Panc1 (cell line): ENCODE data around the gene WDR27. TPM values are rescaled to one million over a fixed set of nuclear protein-coding genes. Genes with fewer than 3 reads are reported as not detected.

Experiments used
- ATAC-seq: fragments of 200-7000 bp; cut with Tn5 transposase; 2 replicates; pipeline ENCODE4 v1.9.1; 2020; ENCODE audit warnings: mild to moderate bottlenecking, moderate library complexity
- BruUV-seq: library from RNA; stranded (reverse); fragments of 400-500 nt; replicated peaks from 2 replicates; lab custom pipeline; 2021; lab: Mats Ljungman, UMichigan
- CTCF ChIA-PET: fragments of 300-600 bp; sonication (Branson Sonifier 250); formaldehyde crosslinking; loops from one replicate; lab custom pipeline; 2022; ENCODE audit warnings: antibody characterized with exemption; lab: Charles Lee
- POLR2A ChIA-PET: fragments of 300-600 bp; sonication (Branson Sonifier 250); formaldehyde crosslinking; loops from one replicate; lab custom pipeline; 2022; ENCODE audit warnings: antibody characterized with exemption; lab: Charles Lee
- DNase-seq: peaks from one replicate; pipeline ENCODE4 v3.0.0-alpha.2; 2010; ENCODE audit warnings: low read depth, low spot score
- H3K27ac ChIP-seq: 2 replicates; pipeline ENCODE4 v1.5.1; 2011; ENCODE audit warnings: mild to moderate bottlenecking, low read length, inconsistent platforms
- H3K27me3 ChIP-seq: fragments of 200-500 bp; sonication (Bioruptor generic); 2 replicates; pipeline ENCODE4 v1.6.0; 2014; ENCODE audit warnings: low read length, inconsistent platforms; ENCODE audit not compliant: control insufficient read depth, insufficient read depth
- H3K36me3 ChIP-seq: fragments of 200-500 bp; sonication (Bioruptor generic); 2 replicates; pipeline ENCODE4 v1.5.1; 2014; ENCODE audit warnings: inconsistent platforms, mild to moderate bottlenecking, low read length, moderate library complexity; ENCODE audit not compliant: control insufficient read depth, insufficient read depth
- H3K4me1 ChIP-seq: 2 replicates; pipeline ENCODE4 v1.5.1; 2011; ENCODE audit warnings: inconsistent platforms, mild to moderate bottlenecking, low read length, moderate library complexity; ENCODE audit not compliant: control insufficient read depth, insufficient read depth
- H3K4me3 ChIP-seq, 2 experiments: 2 replicates each; pipeline ENCODE4 v1.5.1; 2011 to 2012; ENCODE audit warnings: low read depth in 2 of 2, low read length in 2 of 2, mild to moderate bottlenecking in 2 of 2, inconsistent platforms in 1 of 2, moderate library complexity in 1 of 2
- H3K9me3 ChIP-seq: fragments of 200-500 bp; sonication (Bioruptor generic); 2 replicates; pipeline ENCODE4 v1.5.1; 2014; ENCODE audit warnings: low read depth, mild to moderate bottlenecking, inconsistent platforms, low read length, moderate library complexity; ENCODE audit not compliant: control insufficient read depth, insufficient read depth
- POLR2AphosphoS5 ChIP-seq: IDR thresholded peaks from 2 replicates; pipeline ENCODE4 v1.6.1; 2012; ENCODE audit warnings: mild to moderate bottlenecking, low read depth, low read length, moderate library complexity
- SIN3A ChIP-seq: IDR thresholded peaks from 2 replicates; pipeline ENCODE4 v1.6.1; 2012; ENCODE audit warnings: low read depth, mild to moderate bottlenecking, low read length, moderate library complexity, borderline replicate concordance; ENCODE audit not compliant: insufficient read depth
- TCF7L2 ChIP-seq: IDR thresholded peaks from 2 replicates; pipeline ENCODE4 v1.6.1; 2011; ENCODE audit warnings: mild to moderate bottlenecking, low read depth, low read length, inconsistent platforms
- in situ Hi-C: cut with HindIII; loops from 2 replicates; pipeline ENCODE4 v1.10.0; 2016; ENCODE audit warnings: low sequenced_read_pairs, low pct_unique_long_range_greater_than_20kb
- intact Hi-C: fragments of 100-400 bp; cut with micrococcal nuclease; formaldehyde crosslinking; loops from one replicate; pipeline ENCODE4 v1.10.0; 2022; ENCODE audit not compliant: unreplicated experiment
- total RNA-seq: library from RNA; stranded (reverse); gene quantifications from one replicate; pipeline ENCODE4 v1.2.1, GENCODE V29; 2021; ENCODE audit not compliant: unreplicated experiment
- TF ChIP-seq, protein P1 (sequence below), 2 experiments: IDR thresholded peaks; 2 replicates each; pipeline ENCODE4 v1.6.1; 2011 to 2012; ENCODE audit warnings: low read depth in 2 of 2, control low read depth in 1 of 2, low read length in 1 of 2, mild to moderate bottlenecking in 1 of 2, moderate library complexity in 1 of 2; ENCODE audit not compliant: insufficient read depth in 1 of 2
- TF ChIP-seq, protein P2 (sequence below): fragments of 450-650 bp; IDR thresholded peaks from 2 replicates; pipeline ENCODE4 v1.5.1; 2017; ENCODE audit warnings: mild to moderate bottlenecking

Gene WDR27
- total RNA-seq, 1 experiment from 2014 or later = 56.3 TPM

DNA sequence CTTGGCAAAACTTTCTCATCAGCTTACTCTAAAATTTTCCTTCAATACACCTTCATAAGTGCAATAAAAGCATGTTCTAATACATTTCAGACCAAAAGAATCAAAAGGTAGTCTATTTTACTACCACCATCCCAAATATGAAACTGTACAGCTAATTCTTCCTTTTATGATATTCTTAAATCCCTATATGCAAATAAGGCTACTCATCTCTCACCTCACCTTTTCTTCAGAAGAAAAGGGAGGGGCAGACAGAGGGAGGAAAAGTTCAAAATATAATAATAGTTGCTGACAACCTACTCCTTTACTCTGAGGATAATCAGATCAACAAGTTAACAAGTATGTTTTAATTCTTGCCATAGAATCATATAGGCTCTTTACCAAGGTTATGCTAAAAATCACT, 7.5 kb upstream of the WDR27 start:
- H3K27me3 ChIP-seq = no peaks in the 10 kb centered on the region
- ATAC-seq (no peak), DNase-seq (no peak)
- no TSS peak for BruUV-seq
- H3K36me3 ChIP-seq = peaks cover 57% of the 10 kb centered on the region
- intact Hi-C loops (no loop called here), in situ Hi-C loops (no loop called here)
- no peaks in the 10 kb centered on the region for H3K9me3 ChIP-seq
- TF ChIP-seq TCF7L2 (no peak), SIN3A (no peak), POLR2AphosphoS5 (no peak)
- TF ChIP-seq, protein P1, sequence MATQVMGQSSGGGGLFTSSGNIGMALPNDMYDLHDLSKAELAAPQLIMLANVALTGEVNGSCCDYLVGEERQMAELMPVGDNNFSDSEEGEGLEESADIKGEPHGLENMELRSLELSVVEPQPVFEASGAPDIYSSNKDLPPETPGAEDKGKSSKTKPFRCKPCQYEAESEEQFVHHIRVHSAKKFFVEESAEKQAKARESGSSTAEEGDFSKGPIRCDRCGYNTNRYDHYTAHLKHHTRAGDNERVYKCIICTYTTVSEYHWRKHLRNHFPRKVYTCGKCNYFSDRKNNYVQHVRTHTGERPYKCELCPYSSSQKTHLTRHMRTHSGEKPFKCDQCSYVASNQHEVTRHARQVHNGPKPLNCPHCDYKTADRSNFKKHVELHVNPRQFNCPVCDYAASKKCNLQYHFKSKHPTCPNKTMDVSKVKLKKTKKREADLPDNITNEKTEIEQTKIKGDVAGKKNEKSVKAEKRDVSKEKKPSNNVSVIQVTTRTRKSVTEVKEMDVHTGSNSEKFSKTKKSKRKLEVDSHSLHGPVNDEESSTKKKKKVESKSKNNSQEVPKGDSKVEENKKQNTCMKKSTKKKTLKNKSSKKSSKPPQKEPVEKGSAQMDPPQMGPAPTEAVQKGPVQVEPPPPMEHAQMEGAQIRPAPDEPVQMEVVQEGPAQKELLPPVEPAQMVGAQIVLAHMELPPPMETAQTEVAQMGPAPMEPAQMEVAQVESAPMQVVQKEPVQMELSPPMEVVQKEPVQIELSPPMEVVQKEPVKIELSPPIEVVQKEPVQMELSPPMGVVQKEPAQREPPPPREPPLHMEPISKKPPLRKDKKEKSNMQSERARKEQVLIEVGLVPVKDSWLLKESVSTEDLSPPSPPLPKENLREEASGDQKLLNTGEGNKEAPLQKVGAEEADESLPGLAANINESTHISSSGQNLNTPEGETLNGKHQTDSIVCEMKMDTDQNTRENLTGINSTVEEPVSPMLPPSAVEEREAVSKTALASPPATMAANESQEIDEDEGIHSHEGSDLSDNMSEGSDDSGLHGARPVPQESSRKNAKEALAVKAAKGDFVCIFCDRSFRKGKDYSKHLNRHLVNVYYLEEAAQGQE (IDR thresholded peaks at IDR 0.05; ENCODE audit: insufficient read depth in 1 of 2, low read depth in 2 of 2, low read length in 1 of 2) = no peak
- TF ChIP-seq, protein P2, sequence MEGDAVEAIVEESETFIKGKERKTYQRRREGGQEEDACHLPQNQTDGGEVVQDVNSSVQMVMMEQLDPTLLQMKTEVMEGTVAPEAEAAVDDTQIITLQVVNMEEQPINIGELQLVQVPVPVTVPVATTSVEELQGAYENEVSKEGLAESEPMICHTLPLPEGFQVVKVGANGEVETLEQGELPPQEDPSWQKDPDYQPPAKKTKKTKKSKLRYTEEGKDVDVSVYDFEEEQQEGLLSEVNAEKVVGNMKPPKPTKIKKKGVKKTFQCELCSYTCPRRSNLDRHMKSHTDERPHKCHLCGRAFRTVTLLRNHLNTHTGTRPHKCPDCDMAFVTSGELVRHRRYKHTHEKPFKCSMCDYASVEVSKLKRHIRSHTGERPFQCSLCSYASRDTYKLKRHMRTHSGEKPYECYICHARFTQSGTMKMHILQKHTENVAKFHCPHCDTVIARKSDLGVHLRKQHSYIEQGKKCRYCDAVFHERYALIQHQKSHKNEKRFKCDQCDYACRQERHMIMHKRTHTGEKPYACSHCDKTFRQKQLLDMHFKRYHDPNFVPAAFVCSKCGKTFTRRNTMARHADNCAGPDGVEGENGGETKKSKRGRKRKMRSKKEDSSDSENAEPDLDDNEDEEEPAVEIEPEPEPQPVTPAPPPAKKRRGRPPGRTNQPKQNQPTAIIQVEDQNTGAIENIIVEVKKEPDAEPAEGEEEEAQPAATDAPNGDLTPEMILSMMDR = no peak
- POLR2A ChIA-PET = interaction anchor here (0.6 to 0.7 kb wide), 3 partner anchors 16 to 273 kb away, joined by 3 read pairs; no protein-coding TSS in a partner anchor
- H3K27ac ChIP-seq = no peak overlapping the region
- CTCF ChIA-PET = no interaction called here
- peaks cover 7% of the 10 kb centered on the region for H3K4me1 ChIP-seq
- no peak overlapping the region for H3K4me3 ChIP-seq

DNA sequence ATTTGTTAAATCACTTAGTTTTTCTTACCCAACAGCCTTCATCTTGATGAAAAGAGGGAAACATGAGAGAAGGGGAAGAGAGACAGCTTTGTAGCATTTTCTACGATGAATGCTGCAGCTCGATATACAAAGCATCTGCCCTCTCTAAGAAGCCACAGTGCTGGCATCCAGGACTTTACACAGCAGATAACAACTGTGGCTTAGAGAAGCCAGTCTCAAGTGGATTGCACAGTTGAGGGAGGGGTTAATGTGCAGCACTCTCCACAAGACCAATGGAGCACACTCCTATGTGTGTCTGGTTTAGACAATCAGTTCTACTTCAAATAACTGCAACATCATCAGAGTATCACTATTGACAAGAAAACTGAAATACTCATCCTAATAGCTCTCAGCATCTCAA, 5.9 kb upstream of the WDR27 start:
- POLR2A ChIA-PET = no interaction called here
- intact Hi-C loops = no loop called here
- no peaks in the 10 kb centered on the region for H3K9me3 ChIP-seq

More for the DNA sequence above, 5.9 kb upstream of the WDR27 start:
- DNase-seq = no peak
- no TSS peak for BruUV-seq
- Histone ChIP-seq H3K4me3 (no peak overlapping the region), H3K36me3 (peaks cover 64% of the 10 kb centered on the region), H3K27me3 (no peaks in the 10 kb centered on the region), H3K27ac (no peak overlapping the region; the same call in 1 of the 2 replicates), H3K4me1 (peaks cover 21% of the 10 kb centered on the region)
- in situ Hi-C loops = no loop called here
- TF ChIP-seq, protein P2 = no peak
- TF ChIP-seq TCF7L2 (no peak), POLR2AphosphoS5 (no peak), SIN3A (no peak)
- TF ChIP-seq, protein P1 (IDR thresholded peaks at IDR 0.05; ENCODE audit: insufficient read depth in 1 of 2, low read depth in 2 of 2, low read length in 1 of 2) = no peak
- peak; percentile 32; the same call in 1 of the 2 replicates for ATAC-seq
- CTCF ChIA-PET = no interaction called here
